ENCODE measurements around the gene CNIH2. TPM values are rescaled to one million over a fixed set of nuclear protein-coding genes. Genes with fewer than 3 reads are reported as not detected.

The CNIH2 gene
- polyA plus RNA-seq, 1 experiment: 1.2 TPM

DNA sequence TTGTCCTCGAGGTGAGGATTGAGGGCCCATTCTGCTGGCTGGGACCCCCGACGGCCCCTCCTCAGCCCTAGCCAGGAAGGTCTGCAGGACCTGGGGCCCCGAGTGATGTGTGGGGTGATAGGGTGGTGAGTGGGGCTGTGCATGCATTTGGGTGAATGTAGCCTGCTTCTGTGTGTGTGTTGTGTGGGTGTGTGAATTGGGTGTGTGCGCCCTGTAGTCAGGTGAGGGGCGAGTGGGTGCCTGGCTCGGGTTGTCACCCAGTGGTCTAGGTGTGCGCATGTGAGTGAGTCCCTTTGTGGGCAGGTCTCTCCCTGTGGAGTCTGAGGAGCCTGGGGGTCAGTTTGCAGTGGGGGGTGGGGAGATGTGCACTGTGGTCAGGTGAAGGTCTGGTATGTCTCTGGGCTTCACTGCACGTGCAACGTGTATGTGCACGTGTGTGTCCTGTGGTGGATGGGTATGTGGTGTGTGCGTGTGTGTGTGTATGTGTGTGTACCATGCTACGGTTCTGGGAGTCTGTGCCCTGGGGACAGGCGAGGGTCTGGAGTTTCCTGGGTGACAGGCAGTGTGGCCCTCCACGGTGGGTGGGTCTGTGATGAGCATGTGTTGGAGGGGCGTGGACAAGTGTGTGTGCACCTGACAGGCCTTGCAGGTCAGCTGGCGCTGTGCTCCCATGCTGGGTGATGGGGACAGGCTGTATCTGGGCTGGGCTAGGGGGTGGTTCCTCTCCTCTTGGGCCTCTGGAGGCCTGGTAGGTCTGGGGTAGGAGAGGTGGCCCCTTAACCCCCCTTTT lies 14.8 kb downstream of the CNIH2 start:
- ChIA-PET CTCF (interaction anchor here (0.8 kb wide), 1 partner anchor 10 kb away, joined by 3 read pairs; no protein-coding TSS in a partner anchor), POLR2A (no interaction called here)
- peaks cover 23% of the 10 kb centered on the region for H3K27me3 ChIP-seq (ENCODE audit: control insufficient read depth, insufficient read depth, low read length)
- DNase-seq (ENCODE audit: low read depth): no peak
- TF ChIP-seq, protein P1, sequence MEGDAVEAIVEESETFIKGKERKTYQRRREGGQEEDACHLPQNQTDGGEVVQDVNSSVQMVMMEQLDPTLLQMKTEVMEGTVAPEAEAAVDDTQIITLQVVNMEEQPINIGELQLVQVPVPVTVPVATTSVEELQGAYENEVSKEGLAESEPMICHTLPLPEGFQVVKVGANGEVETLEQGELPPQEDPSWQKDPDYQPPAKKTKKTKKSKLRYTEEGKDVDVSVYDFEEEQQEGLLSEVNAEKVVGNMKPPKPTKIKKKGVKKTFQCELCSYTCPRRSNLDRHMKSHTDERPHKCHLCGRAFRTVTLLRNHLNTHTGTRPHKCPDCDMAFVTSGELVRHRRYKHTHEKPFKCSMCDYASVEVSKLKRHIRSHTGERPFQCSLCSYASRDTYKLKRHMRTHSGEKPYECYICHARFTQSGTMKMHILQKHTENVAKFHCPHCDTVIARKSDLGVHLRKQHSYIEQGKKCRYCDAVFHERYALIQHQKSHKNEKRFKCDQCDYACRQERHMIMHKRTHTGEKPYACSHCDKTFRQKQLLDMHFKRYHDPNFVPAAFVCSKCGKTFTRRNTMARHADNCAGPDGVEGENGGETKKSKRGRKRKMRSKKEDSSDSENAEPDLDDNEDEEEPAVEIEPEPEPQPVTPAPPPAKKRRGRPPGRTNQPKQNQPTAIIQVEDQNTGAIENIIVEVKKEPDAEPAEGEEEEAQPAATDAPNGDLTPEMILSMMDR (IDR thresholded peaks at IDR 0.05; ENCODE audit: insufficient read depth, low read depth, low read length): no peak
- no peak overlapping the region for H3K4me3 ChIP-seq (ENCODE audit: low read depth, low read length)
- no peaks in the 10 kb centered on the region for H3K36me3 ChIP-seq (ENCODE audit: control insufficient read depth, insufficient read depth, low read length)

DNA sequence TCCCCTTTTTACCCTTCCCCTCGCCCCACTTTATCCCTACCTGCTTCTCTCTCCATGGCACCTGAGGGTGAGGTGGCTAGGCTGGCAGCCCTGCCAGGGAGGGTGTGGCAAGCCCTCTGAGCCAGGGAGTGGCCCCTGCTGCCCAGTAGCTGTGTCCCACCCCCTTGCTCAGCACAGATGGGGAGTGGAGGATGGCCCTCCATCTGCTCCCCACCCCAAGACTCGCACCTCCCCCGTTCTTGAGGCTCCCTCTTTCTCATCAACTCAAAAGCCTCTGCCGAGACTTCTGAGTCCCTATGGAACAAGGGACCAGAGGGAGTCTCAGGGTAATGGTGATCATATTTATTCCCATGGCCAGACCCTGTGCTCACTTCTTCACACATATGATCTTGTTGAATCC lies 15.4 kb downstream of the CNIH2 start:
- H3K36me3 ChIP-seq (ENCODE audit: control insufficient read depth, insufficient read depth, low read length): no peaks in the 10 kb centered on the region
- ChIA-PET POLR2A (no interaction called here), CTCF (interaction anchor here (0.8 kb wide), 1 partner anchor 10 kb away, joined by 3 read pairs; no protein-coding TSS in a partner anchor)
- TF ChIP-seq, protein P1 (IDR thresholded peaks at IDR 0.05; ENCODE audit: insufficient read depth, low read depth, low read length): no peak
- H3K4me3 ChIP-seq (ENCODE audit: low read depth, low read length): no peak overlapping the region
- H3K27me3 ChIP-seq (ENCODE audit: control insufficient read depth, insufficient read depth, low read length): peaks cover 23% of the 10 kb centered on the region
- no peak for DNase-seq (ENCODE audit: low read depth)

DNA sequence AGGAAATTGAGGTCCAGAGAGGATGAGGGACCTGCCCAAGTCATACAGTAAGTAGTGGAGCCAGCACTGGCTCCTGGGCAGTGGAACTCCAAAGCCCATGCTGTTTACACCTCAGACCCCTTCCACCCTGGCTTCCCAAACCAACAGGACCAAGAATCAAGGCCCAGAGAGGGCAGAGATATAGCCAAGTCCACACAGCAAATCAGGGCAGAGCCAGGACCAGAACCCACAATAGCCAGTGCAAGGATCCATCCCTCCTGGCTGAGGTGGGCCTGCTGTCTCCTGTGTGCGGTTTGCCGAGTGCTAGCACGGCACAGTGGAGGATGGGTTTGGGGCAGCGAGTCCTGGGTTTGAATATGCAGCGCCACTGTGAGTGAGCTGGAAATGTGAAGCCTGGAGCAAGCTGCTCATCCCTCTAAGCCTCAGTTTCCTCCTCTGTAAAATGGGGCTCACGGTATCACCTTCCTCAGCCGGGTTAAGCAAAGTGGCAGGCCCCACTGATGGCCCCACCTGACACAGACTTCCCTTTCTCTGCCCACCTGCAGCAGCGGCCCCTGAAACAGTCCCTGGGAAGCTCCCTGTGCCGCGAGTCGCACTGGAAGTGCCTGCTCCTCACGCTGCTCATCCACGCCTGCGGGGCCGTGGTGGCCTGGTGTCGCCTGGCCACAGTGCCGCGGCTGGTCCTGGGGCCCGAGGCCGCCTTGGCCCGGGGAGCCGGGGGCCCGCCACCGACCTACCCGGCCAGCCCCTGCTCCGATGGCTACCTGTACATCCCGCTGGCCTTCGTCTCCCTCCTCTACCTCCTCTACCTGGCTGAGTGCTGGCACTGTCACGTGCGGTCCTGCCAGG lies 16.0 kb downstream of the CNIH2 start:
- Histone ChIP-seq H3K27me3 (ENCODE audit: control insufficient read depth, insufficient read depth, low read length) (peaks cover 23% of the 10 kb centered on the region), H3K36me3 (ENCODE audit: control insufficient read depth, insufficient read depth, low read length) (no peaks in the 10 kb centered on the region), H3K4me3 (ENCODE audit: low read depth, low read length) (no peak overlapping the region)
- ChIA-PET CTCF (interaction anchor here (0.8 kb wide), 1 partner anchor 11 kb away, joined by 3 read pairs; no protein-coding TSS in a partner anchor), POLR2A (no interaction called here)
- DNase-seq (ENCODE audit: low read depth): no peak
- TF ChIP-seq, protein P1 (IDR thresholded peaks at IDR 0.05; ENCODE audit: insufficient read depth, low read depth, low read length): no peak

DNA sequence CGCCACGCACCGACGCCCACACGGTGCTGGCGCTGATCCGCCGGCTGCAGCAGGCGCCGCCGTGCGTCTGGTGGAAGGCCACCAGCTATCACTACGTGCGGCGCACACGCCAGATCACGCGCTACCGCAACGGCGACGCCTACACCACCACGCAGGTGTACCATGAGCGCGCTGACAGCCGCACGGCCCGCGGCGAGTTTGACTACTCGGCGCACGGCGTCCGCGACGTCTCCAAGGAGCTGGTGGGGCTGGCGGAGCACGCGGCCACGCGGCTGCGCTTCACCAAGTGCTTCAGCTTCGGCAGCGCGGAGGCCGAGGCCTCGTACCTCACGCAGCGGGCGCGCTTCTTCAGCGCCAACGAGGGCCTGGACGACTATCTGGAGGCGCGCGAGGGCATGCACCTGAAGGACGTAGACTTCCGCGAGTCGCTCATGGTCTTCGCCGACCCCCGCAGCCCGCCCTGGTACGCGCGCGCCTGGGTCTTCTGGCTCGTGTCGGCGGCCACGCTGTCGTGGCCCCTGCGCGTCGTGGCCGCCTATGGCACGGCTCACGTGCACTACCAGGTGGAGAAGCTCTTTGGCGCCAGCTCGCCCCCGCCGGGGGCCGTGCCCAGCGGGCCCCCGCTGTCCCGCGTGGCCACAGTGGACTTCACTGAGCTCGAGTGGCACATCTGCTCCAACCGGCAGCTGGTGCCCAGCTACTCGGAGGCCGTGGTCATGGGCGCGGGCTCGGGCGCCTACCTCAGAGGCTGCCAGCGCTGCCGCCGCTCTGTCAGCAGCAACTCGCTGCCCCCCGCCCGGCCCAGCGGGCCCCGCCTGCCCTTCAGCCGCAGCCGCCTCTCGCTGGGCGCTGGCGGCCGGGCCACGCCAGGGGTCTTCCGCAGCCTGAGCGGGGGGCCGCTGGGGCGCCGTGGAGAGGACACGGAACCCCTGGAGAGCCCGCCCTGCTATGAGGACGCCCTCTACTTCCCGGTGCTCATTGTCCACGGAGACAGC lies 16.9 kb downstream of the CNIH2 start:
- H3K36me3 ChIP-seq (ENCODE audit: control insufficient read depth, insufficient read depth, low read length): no peaks in the 10 kb centered on the region
- ChIA-PET CTCF (interaction anchor here (1.4 to 1.6 kb wide), 3 partner anchors 12 to 114 kb away, joined by 4 to 7 read pairs (median 5); no protein-coding TSS in a partner anchor), POLR2A (no interaction called here)
- no peak overlapping the region for H3K4me3 ChIP-seq (ENCODE audit: low read depth, low read length)
- no peak for DNase-seq (ENCODE audit: low read depth)
- TF ChIP-seq, protein P1 (IDR thresholded peaks at IDR 0.05; ENCODE audit: insufficient read depth, low read depth, low read length): no peak
- peaks cover 23% of the 10 kb centered on the region for H3K27me3 ChIP-seq (ENCODE audit: control insufficient read depth, insufficient read depth, low read length)

Data from BJ (cell line).